Measurements from ENCODE around the gene ROM1. TPM values are rescaled to one million over a fixed set of nuclear protein-coding genes. Genes with fewer than 3 reads are reported as not detected.

The ROM1 gene
- total RNA-seq, 4 donors from 2014 or later = 3.7 to 11.9 (median 10.1) TPM

DNA sequence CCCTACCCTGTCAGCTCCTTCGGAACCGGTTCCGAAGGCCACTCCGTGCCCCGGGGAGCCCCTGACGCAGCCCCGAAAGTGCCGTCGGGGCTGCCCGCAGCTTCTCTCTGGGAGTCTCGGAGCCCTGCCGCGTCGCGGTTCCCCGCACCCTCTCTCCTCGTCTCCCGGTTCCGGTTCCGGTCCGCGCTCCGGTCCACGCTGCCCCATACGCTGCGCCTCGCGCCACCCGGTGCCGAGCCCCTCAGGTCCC, 12.0 kb upstream of the ROM1 start:
- Histone ChIP-seq H3K9me3 (no peaks in the 10 kb centered on the region), H3K27ac (replicated peaks in 1 of 4) (peak overlapping the region; percentile 90 to 99 (median 98)), H3K27me3 (no peaks in the 10 kb centered on the region), H3K36me3 (peaks cover 32 to 49% (median 47%) of the 10 kb centered on the region in 4 donors), H3K4me3 (peak overlapping the region; percentile 67 to 100 (median 94)), H3K4me1 (peaks cover 33 to 66% (median 42%) of the 10 kb centered on the region in 4 donors)
- no CpG with 5 or more reads among the region's 30 CpGs for WGBS
- no peak for DNase-seq (ENCODE audit: extremely low spot score)
- intact Hi-C loops (cut with DNase I) = no loop called here
- TF ChIP-seq, protein P1, sequence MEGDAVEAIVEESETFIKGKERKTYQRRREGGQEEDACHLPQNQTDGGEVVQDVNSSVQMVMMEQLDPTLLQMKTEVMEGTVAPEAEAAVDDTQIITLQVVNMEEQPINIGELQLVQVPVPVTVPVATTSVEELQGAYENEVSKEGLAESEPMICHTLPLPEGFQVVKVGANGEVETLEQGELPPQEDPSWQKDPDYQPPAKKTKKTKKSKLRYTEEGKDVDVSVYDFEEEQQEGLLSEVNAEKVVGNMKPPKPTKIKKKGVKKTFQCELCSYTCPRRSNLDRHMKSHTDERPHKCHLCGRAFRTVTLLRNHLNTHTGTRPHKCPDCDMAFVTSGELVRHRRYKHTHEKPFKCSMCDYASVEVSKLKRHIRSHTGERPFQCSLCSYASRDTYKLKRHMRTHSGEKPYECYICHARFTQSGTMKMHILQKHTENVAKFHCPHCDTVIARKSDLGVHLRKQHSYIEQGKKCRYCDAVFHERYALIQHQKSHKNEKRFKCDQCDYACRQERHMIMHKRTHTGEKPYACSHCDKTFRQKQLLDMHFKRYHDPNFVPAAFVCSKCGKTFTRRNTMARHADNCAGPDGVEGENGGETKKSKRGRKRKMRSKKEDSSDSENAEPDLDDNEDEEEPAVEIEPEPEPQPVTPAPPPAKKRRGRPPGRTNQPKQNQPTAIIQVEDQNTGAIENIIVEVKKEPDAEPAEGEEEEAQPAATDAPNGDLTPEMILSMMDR (IDR thresholded peaks at IDR 0.05) = no peak
- no peak for TF ChIP-seq EP300 (IDR thresholded peaks at IDR 0.05)
- no peak for TF ChIP-seq POLR2A (IDR thresholded peaks at IDR 0.05; ENCODE audit: low read depth)
- TF ChIP-seq POLR2AphosphoS5 (IDR thresholded peaks at IDR 0.05) = no peak

DNA sequence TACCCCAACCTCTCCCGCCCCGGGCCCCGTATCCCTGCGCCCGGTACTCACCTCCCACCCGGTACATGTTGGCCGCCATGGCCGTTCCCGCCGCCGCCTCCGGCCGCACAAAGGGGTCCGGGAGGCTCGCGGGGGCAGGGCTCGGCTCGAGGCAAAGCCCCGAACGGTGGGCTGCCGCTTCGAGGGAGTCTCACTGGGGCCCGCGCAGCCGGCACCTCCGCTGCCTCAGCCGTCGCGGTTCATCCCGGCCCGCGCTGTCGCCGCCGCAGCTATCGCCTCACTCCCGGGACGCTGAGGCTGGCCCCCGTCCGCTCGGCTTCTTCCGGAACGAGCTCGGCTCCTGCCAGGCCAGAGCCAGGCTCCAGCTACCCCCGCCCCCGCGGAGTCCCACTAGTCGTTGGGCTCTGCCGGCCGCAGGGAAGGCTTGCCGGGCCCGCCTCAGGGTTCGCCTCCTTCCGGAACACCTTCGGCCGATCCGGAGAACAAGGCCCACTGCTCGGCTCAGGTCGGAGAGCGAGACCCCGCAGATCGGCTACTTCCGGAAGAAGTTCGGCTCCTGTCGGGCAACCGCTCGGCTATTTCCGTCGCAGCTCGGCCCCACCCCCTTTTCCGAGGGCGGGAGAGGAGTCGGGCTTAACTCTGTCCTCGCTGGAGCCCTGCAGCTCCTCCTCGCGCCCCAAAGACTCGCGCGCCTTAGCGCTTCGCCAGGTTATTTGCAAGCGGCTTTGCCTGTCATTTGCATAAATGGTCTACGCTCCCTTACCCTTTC, 11.5 kb upstream of the ROM1 start, which contains the start of gene MTA2:
TSS of gene MTA2 (minus strand) at position 494 of the 769 bp plus-strand sequence. CDS start at position 79, 415 bp downstream.
- TF ChIP-seq, protein P1 (IDR thresholded peaks at IDR 0.05) = no peak
- peak; percentile 80 to 84 for TF ChIP-seq POLR2AphosphoS5 (IDR thresholded peaks at IDR 0.05)
- TF ChIP-seq POLR2A (IDR thresholded peaks at IDR 0.05; ENCODE audit: low read depth) = peak; percentile 16
- intact Hi-C loops (cut with DNase I) = no loop called here
- Histone ChIP-seq H3K4me3 (peak within 1 kb of the TSS; percentile 67 to 100 (median 94)), H3K36me3 (peaks cover 32 to 48% (median 47%) of the 10 kb centered on the region in 4 donors), H3K9me3 (no peaks in the 10 kb centered on the region), H3K27ac (replicated peaks in 1 of 4) (peak within 1 kb of the TSS; percentile 90 to 99 (median 98)), H3K4me1 (peaks cover 33 to 66% (median 42%) of the 10 kb centered on the region in 4 donors), H3K27me3 (no peaks in the 10 kb centered on the region)
- peak; percentile 99 for DNase-seq (ENCODE audit: extremely low spot score)
- WGBS = 0% methylated on average over 30 of the region's 83 CpGs

DNA sequence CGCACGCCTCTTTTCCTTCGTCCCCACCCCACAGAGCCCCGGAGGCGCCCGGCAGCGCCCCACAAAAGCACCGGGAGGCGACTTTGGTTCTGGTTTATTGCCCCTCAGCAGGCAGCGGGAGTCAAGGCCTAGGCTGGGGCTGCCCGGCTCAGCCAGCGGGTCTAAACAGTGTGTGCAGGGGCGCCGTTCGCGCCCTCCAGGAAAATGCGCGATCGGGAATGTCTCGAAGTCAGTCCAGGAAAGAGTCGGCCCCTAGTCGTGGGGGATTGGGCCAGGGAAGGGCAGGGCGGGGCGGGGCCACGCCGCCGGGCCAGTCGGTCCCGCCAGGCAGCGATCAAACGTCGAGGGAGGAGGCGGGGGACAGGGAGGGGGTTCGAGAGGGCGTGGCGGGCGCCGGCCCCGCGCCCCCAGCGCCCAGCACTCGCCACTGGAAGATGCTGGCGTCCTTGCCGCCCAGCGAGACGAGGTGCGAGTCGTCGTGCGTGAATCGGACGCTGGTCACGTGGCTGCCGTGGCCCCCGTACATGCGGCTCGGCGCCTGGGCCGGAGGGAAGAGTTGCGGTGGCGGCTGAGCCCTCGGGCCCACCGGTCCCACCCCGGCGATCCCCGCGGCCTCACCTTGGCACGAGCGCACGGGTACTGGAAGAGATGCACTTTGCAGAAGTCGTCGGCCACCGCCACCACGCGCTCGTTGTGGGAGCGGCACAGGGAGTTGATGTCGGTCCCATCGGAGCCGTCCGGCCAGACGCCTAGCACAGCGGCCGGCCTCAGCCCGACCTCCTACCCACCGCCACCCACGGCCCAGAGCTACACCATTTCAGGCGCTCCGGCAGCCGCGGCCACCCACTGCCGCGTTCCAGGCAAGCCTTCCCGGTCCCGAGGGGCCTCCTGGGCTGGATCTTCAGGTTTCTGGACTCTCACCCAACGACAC, 10.7 kb upstream of the ROM1 start:
- no peak for DNase-seq (ENCODE audit: extremely low spot score)
- TF ChIP-seq, protein P1 (IDR thresholded peaks at IDR 0.05) = peak in 2 of 3 experiments; percentile 24 to 32
- TF ChIP-seq POLR2AphosphoS5 (IDR thresholded peaks at IDR 0.05) (peak; percentile 45 to 49), EP300 (IDR thresholded peaks at IDR 0.05) (no peak), POLR2A (IDR thresholded peaks at IDR 0.05; ENCODE audit: low read depth) (no peak)
- Histone ChIP-seq H3K27ac (replicated peaks in 1 of 4) (peak overlapping the region; percentile 90 to 99 (median 98)), H3K36me3 (peaks cover 25 to 48% (median 43%) of the 10 kb centered on the region in 4 donors), H3K4me1 (peaks cover 33 to 63% (median 42%) of the 10 kb centered on the region in 4 donors), H3K27me3 (no peaks in the 10 kb centered on the region), H3K9me3 (no peaks in the 10 kb centered on the region), H3K4me3 (peak overlapping the region; percentile 67 to 100 (median 94))
- intact Hi-C loops (cut with DNase I) = no loop called here
- WGBS = 11% methylated on average over 91 of the region's 96 CpGs

DNA sequence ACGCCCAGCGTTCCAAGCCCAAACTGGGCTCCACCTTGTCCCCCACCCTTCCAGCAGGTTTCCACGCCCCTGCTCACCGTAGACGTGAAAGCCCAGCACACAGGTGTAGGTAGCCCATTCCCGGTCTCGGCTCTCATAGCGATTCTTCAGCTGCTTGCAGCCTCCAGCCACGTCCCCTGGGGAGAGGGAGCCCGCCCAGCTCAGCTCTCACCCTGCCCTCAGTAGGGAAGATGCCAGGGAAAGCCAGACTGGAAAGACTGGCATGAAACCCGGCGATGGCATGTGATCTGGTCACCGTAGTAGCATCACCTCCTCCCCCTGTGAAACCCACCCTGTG, 10.0 kb upstream of the ROM1 start:
- no peak for TF ChIP-seq EP300 (IDR thresholded peaks at IDR 0.05)
- TF ChIP-seq, protein P1 (IDR thresholded peaks at IDR 0.05) = no peak
- TF ChIP-seq POLR2AphosphoS5 (IDR thresholded peaks at IDR 0.05) = no peak
- no peak for TF ChIP-seq POLR2A (IDR thresholded peaks at IDR 0.05; ENCODE audit: low read depth)
- Histone ChIP-seq H3K4me3 (peak overlapping the region; percentile 67 to 100 (median 94)), H3K27me3 (no peaks in the 10 kb centered on the region), H3K4me1 (peaks cover 33 to 62% (median 42%) of the 10 kb centered on the region in 4 donors), H3K36me3 (peaks cover 18 to 48% (median 43%) of the 10 kb centered on the region in 4 donors), H3K9me3 (no peaks in the 10 kb centered on the region), H3K27ac (replicated peaks in 1 of 4) (peak overlapping the region; percentile 90 to 99 (median 98))
- WGBS = 47% methylated on average over 13 of the region's 13 CpGs
- intact Hi-C loops (cut with DNase I) = no loop called here
- DNase-seq (ENCODE audit: extremely low spot score) = no peak

Data from esophagus muscularis mucosa (tissue), 4 donors.